HG03457 (cell line): ENCODE results near the gene ALG6.

Experiments used
- ATAC-seq: cut with Tn5 transposase; IDR thresholded peaks from one replicate; pipeline ENCODE4 v1.9.1; 2021; ENCODE audit warnings: moderate number of reproducible peaks; ENCODE audit not compliant: unreplicated experiment

The ALG6 gene

GRCh38 chr1:63367215-63368103, at the start of gene ALG6:
TSS of gene ALG6 (plus strand) at chr1:63367627. CDS start at chr1:63370978, 3,351 bp downstream.
- ATAC-seq: peak; percentile 92

GRCh38 chr1:63317817-63318152, 49.6 kb upstream of the ALG6 start:
- ATAC-seq: no peak

- no peak for ATAC-seq
These were observed 49.0 kb upstream of the ALG6 start for GRCh38 chr1:63318201-63318979.

- no peak for ATAC-seq
These were observed 48.1 kb upstream of the ALG6 start for GRCh38 chr1:63319046-63320021.

GRCh38 chr1:63320022-63320721, 47.3 kb upstream of the ALG6 start:
- no peak for ATAC-seq

- ATAC-seq: no peak
These were observed 46.2 kb upstream of the ALG6 start for GRCh38 chr1:63321066-63321784.

- ATAC-seq: no peak
These were observed 45.7 kb upstream of the ALG6 start for GRCh38 chr1:63321785-63322113.

- ATAC-seq: no peak
These were observed 45.1 kb upstream of the ALG6 start, which contains the start of gene FOXD3 for GRCh38 chr1:63322114-63322943. TSS of gene FOXD3 (plus strand) at chr1:63322567. CDS start at chr1:63323059, 492 bp downstream.

- no peak for ATAC-seq
These were observed 44.2 kb upstream of the ALG6 start for GRCh38 chr1:63322944-63323864.

- no peak for ATAC-seq
These were observed 43.3 kb upstream of the ALG6 start for GRCh38 chr1:63323865-63324778.

- ATAC-seq: no peak
These were observed 42.7 kb upstream of the ALG6 start for GRCh38 chr1:63324779-63325119.

- no peak for ATAC-seq
These were observed 42.0 kb upstream of the ALG6 start for GRCh38 chr1:63325279-63325985.

- no peak for ATAC-seq
These were observed 41.3 kb upstream of the ALG6 start for GRCh38 chr1:63326106-63326472.

GRCh38 chr1:63326473-63327380, 40.7 kb upstream of the ALG6 start:
- ATAC-seq: no peak

- no peak for ATAC-seq
These were observed 39.9 kb upstream of the ALG6 start for GRCh38 chr1:63327417-63328054.
